Measurements from ENCODE around the gene MAPK8IP1. TPM values are rescaled to one million over a fixed set of nuclear protein-coding genes. Genes with fewer than 3 reads are reported as not detected.

The MAPK8IP1 gene
- total RNA-seq, 4 donors from 2014 or later, result 9.5 to 25.1 (median 17.4) TPM

- Histone ChIP-seq H3K9me3 (no peaks in the 10 kb centered on the region), H3K4me1 (peaks cover 4 to 5% of the 10 kb centered on the region in 2 donors), H3K4me3 (replicated peaks in 1 of 3) (peak overlapping the region; percentile 9 to 31 (median 13)), H3K27me3 (no peaks in the 10 kb centered on the region), H3K36me3 (peaks cover 12 to 14% of the 10 kb centered on the region in 2 donors), H3K27ac (no peak overlapping the region)
- WGBS, 2 donors, result 44 to 58% methylated on average over 4 to 9 of the region's 43 CpGs
- intact Hi-C loops (cut with DNase I), result no loop called here
- TF ChIP-seq CTCF (IDR thresholded peaks at IDR 0.05) (no peak), POLR2A (IDR thresholded peaks at IDR 0.05) (no peak)
- DNase-seq, result no peak
Observed at GRCh38 chr11:45885921-45886721, 670 bp downstream of the MAPK8IP1 start.

GRCh38 chr11:45886816-45887520 is 1.5 kb downstream of the MAPK8IP1 start:
- Histone ChIP-seq H3K4me3 (replicated peaks in 1 of 3) (no peak overlapping the region), H3K27me3 (no peaks in the 10 kb centered on the region), H3K4me1 (peaks cover 4 to 5% of the 10 kb centered on the region in 2 donors), H3K9me3 (no peaks in the 10 kb centered on the region), H3K27ac (no peak overlapping the region), H3K36me3 (peaks cover 4 to 5% of the 10 kb centered on the region in 2 donors)
- intact Hi-C loops (cut with DNase I), result no loop called here
- no peak for TF ChIP-seq CTCF (IDR thresholded peaks at IDR 0.05)
- TF ChIP-seq POLR2A (IDR thresholded peaks at IDR 0.05), result no peak
- 93 to 94% methylated on average over 4 of the region's 4 CpGs for WGBS, 2 donors
- DNase-seq, result no peak

GRCh38 chr11:45887587-45887986 is 2.1 kb downstream of the MAPK8IP1 start:
- intact Hi-C loops (cut with DNase I), result no loop called here
- no peak overlapping the region for H3K27ac ChIP-seq
- TF ChIP-seq CTCF (IDR thresholded peaks at IDR 0.05) (no peak), POLR2A (IDR thresholded peaks at IDR 0.05) (no peak)
- no peaks in the 10 kb centered on the region for H3K27me3 ChIP-seq
- WGBS, 2 donors, result 90 to 91% methylated on average over 9 to 10 of the region's 10 CpGs
- no peaks in the 10 kb centered on the region for H3K36me3 ChIP-seq
- peaks cover 4 to 5% of the 10 kb centered on the region in 2 donors for H3K4me1 ChIP-seq
- DNase-seq, result no peak
- H3K9me3 ChIP-seq, result no peaks in the 10 kb centered on the region
- no peak overlapping the region for H3K4me3 ChIP-seq (replicated peaks in 1 of 3)

GRCh38 chr11:45889555-45889954 is 4.1 kb downstream of the MAPK8IP1 start:
- H3K9me3 ChIP-seq, result no peaks in the 10 kb centered on the region
- peaks cover 4 to 5% of the 10 kb centered on the region in 2 donors for H3K4me1 ChIP-seq
- no peak for TF ChIP-seq CTCF (IDR thresholded peaks at IDR 0.05)
- TF ChIP-seq POLR2A (IDR thresholded peaks at IDR 0.05), result no peak
- intact Hi-C loops (cut with DNase I), result no loop called here
- WGBS, 2 donors, result 80 to 90% methylated on average over 8 of the region's 8 CpGs
- no peak overlapping the region for H3K4me3 ChIP-seq (replicated peaks in 1 of 3)
- H3K27me3 ChIP-seq, result no peaks in the 10 kb centered on the region
- H3K36me3 ChIP-seq, result no peaks in the 10 kb centered on the region
- no peak for DNase-seq
- no peak overlapping the region for H3K27ac ChIP-seq

- TF ChIP-seq POLR2A (IDR thresholded peaks at IDR 0.05), result no peak
- TF ChIP-seq CTCF (IDR thresholded peaks at IDR 0.05), result no peak
- no peaks in the 10 kb centered on the region for H3K9me3 ChIP-seq
- H3K27me3 ChIP-seq, result no peaks in the 10 kb centered on the region
- no peak overlapping the region for H3K4me3 ChIP-seq (replicated peaks in 1 of 3)
- no peak for DNase-seq
- peaks cover 4 to 5% of the 10 kb centered on the region in 2 donors for H3K4me1 ChIP-seq
- H3K36me3 ChIP-seq, result no peaks in the 10 kb centered on the region
- no peak overlapping the region for H3K27ac ChIP-seq
- intact Hi-C loops (cut with DNase I), result no loop called here
- 91 to 93% methylated on average over 9 of the region's 9 CpGs for WGBS, 2 donors
Observed at GRCh38 chr11:45889966-45890365, 4.5 kb downstream of the MAPK8IP1 start.

Data from thyroid gland (tissue), 4 donors.